Lung (tissue), 12 donors: ENCODE data around the gene ITGAE. TPM values are rescaled to one million over a fixed set of nuclear protein-coding genes. Genes with fewer than 3 reads are reported as not detected.

ENCODE experiments used
- ATAC-seq: fragments of 200-7000 bp; cut with Tn5 transposase; one replicate; pipeline ENCODE4 v1.9.1; 2020; ENCODE audit warnings: moderate number of reproducible peaks; ENCODE audit not compliant: insufficient read depth, low FRiP score
- DNase-seq, 3 donors: peaks; one replicate each; pipeline ENCODE4 v3.0.0-alpha.2; 2013 to 2017
- H3K27ac ChIP-seq, 2 donors: one replicate each; pipeline ENCODE4 v1.5.1; 2013; ENCODE audit warnings: mild to moderate bottlenecking in 2 of 2, moderate library complexity in 2 of 2, control low read depth in 1 of 2, inconsistent platforms in 1 of 2, low read depth in 1 of 2, low read length in 1 of 2
- H3K27me3 ChIP-seq, 3 donors: one replicate each; pipeline ENCODE4 v1.5.1; 2013; ENCODE audit warnings: low read length in 2 of 3; ENCODE audit not compliant: control insufficient read depth in 3 of 3, insufficient read depth in 3 of 3
- H3K36me3 ChIP-seq, 4 donors: one replicate each; pipeline ENCODE4 v1.5.1; 2013; ENCODE audit warnings: low read length in 4 of 4, mild to moderate bottlenecking in 1 of 4, moderate library complexity in 1 of 4; ENCODE audit not compliant: control insufficient read depth in 4 of 4, insufficient read depth in 4 of 4
- H3K4me1 ChIP-seq, 5 donors: one replicate each; pipeline ENCODE4 v1.5.1; 2013; ENCODE audit warnings: low read length in 5 of 5, mild to moderate bottlenecking in 2 of 5, moderate library complexity in 1 of 5; ENCODE audit not compliant: control insufficient read depth in 5 of 5, insufficient read depth in 5 of 5
- H3K4me3 ChIP-seq: one replicate; pipeline ENCODE4 v1.5.1; 2013; ENCODE audit warnings: mild to moderate bottlenecking, control low read depth, moderate library complexity
- H3K9ac ChIP-seq, 2 donors: one replicate each; pipeline ENCODE4 v1.5.1; 2013; ENCODE audit warnings: low read length in 2 of 2, control low read depth in 1 of 2; ENCODE audit not compliant: insufficient read depth in 1 of 2
- H3K9me3 ChIP-seq, 4 donors: one replicate each; pipeline ENCODE4 v1.5.1; 2013; ENCODE audit warnings: low read length in 3 of 4, mild to moderate bottlenecking in 1 of 4, moderate library complexity in 1 of 4; ENCODE audit not compliant: control insufficient read depth in 4 of 4, insufficient read depth in 3 of 4
- CTCF ChIP-seq: IDR thresholded peaks from 2 replicates; pipeline ENCODE4 v1.5.1; 2012; ENCODE audit warnings: mild to moderate bottlenecking; ENCODE audit errors: control extremely low read depth, extremely low read depth
- WGBS, 2 donors: extraction: QIAGEN DNeasy Blood & Tissue Kit; methylation state at CpG; one replicate each; pipeline ENCODE4 v1.1.7; 2013; 5-methylcytosine and 5-hydroxymethylcytosine counted together
- polyA plus RNA-seq, 2 donors: library from polyadenylated mRNA; stranded (reverse); fragments of 200-250 nt; gene quantifications; one replicate each; pipeline ENCODE4 v1.2.1, GENCODE V29; 2013
- total RNA-seq, 2 donors: library from RNA; depleted of rRNA in 1 of 2; stranded (reverse); fragments of >200 nt in 1 of 2; gene quantifications; one replicate each; pipeline ENCODE4 v1.2.1, GENCODE V29; 2014 to 2021
- donor health status: control.
- donor health status: control.
- donor health status: Bipolar disorder and iron deficiency.
- donor health status: healthy.
- donor health status: DM: yes; HTN: yes; CAD: no.

The ITGAE gene
- total and polyA plus RNA-seq, 4 donors = 16.8 to 37.3 (median 27.6) TPM

GRCh38 chr17:3777366-3778120 is 23.4 kb downstream of the ITGAE start:
- H3K4me1 ChIP-seq = no peaks in the 10 kb centered on the region
- no peak overlapping the region for H3K27ac ChIP-seq
- no peaks in the 10 kb centered on the region for H3K36me3 ChIP-seq
- no peak overlapping the region for H3K9ac ChIP-seq
- no peak for TF ChIP-seq CTCF
- H3K4me3 ChIP-seq = no peak overlapping the region
- ATAC-seq = no peak
- H3K27me3 ChIP-seq = no peaks in the 10 kb centered on the region
- 90 to 96% methylated on average over 20 of the region's 20 CpGs for WGBS, 2 donors
- no peak for DNase-seq
- H3K9me3 ChIP-seq = no peaks in the 10 kb centered on the region

- WGBS, 2 donors = 97 to 99% methylated on average over 3 of the region's 3 CpGs
- no peak for DNase-seq
- TF ChIP-seq CTCF = no peak
Observed at GRCh38 chr17:3773966-3774365, 27.0 kb downstream of the ITGAE start.

GRCh38 chr17:3773511-3773910 is 27.5 kb downstream of the ITGAE start:
- DNase-seq (no peak), ATAC-seq (no peak)
- Histone ChIP-seq H3K36me3 (no peaks in the 10 kb centered on the region), H3K4me1 (no peaks in the 10 kb centered on the region), H3K9me3 (peaks cover 0 to under 1% (median 0%) of the 10 kb centered on the region in 4 donors), H3K27me3 (no peaks in the 10 kb centered on the region), H3K9ac (no peak overlapping the region), H3K27ac (no peak overlapping the region), H3K4me3 (no peak overlapping the region)
- no peak for TF ChIP-seq CTCF
- 82 to 84% methylated on average over 5 of the region's 5 CpGs for WGBS, 2 donors

More at GRCh38 chr17:3773966-3774365, 27.0 kb downstream of the ITGAE start:
- no peak for ATAC-seq
- Histone ChIP-seq H3K4me3 (no peak overlapping the region), H3K36me3 (no peaks in the 10 kb centered on the region), H3K9ac (no peak overlapping the region), H3K4me1 (no peaks in the 10 kb centered on the region), H3K9me3 (no peaks in the 10 kb centered on the region), H3K27ac (no peak overlapping the region), H3K27me3 (no peaks in the 10 kb centered on the region)
